WTC11 (cell line): Measurements from ENCODE around the gene WDR64. TPM values are rescaled to one million over a fixed set of nuclear protein-coding genes. Genes with fewer than 3 reads are reported as not detected.
A peak's percentile ranks its signal among the peaks of the same experiment; 100 is the strongest.

Source experiments
- ATAC-seq: fragments of 200-7000 bp; cut with Tn5 transposase; 2 replicates; pipeline ENCODE4 v1.10.0; 2021; ENCODE audit warnings: mild to moderate bottlenecking, moderate library complexity
- CTCF ChIA-PET: fragments of 300-600 bp; sonication (Branson Sonifier 250); formaldehyde crosslinking; loops from one replicate; lab custom pipeline; 2021; ENCODE audit warnings: antibody characterized with exemption; lab: Charles Lee
- POLR2A ChIA-PET: fragments of 350-600 bp; sonication (Branson Sonifier 250); formaldehyde crosslinking; loops from one replicate; lab custom pipeline; 2021; ENCODE audit warnings: antibody characterized with exemption; lab: Charles Lee
- DNase-seq: peaks from one replicate; pipeline ENCODE4 v3.0.0; 2021; ENCODE audit warnings: low spot score
- H3K27ac Mint-ChIP-seq: 2 replicates; pipeline ENCODE4 v1.8.0; 2021; ENCODE audit warnings: mixed read lengths
- H3K27me3 Mint-ChIP-seq: 2 replicates; pipeline ENCODE4 v1.8.0; 2021; ENCODE audit warnings: low read depth, mild to moderate bottlenecking, moderate library complexity, mixed read lengths
- H3K36me3 Mint-ChIP-seq: 2 replicates; pipeline ENCODE4 v1.8.0; 2021; ENCODE audit warnings: mixed read lengths
- H3K4me1 Mint-ChIP-seq: 2 replicates; pipeline ENCODE4 v1.8.0; 2022; ENCODE audit warnings: mixed read lengths
- H3K4me3 Mint-ChIP-seq: 2 replicates; pipeline ENCODE4 v1.8.0; 2021; ENCODE audit warnings: mild to moderate bottlenecking, moderate library complexity, mixed read lengths
- H3K9me3 Mint-ChIP-seq: 2 replicates; pipeline ENCODE4 v1.8.0; 2021; ENCODE audit warnings: mixed read lengths
- ATF1 ChIP-seq: sonication (generic); formaldehyde crosslinking; IDR thresholded peaks from 2 replicates; pipeline ENCODE4 v1.8.1; 2023; ENCODE audit warnings: mild to moderate bottlenecking, moderate library complexity, missing genetic modification reagents
- CREM ChIP-seq: sonication (generic); formaldehyde crosslinking; IDR thresholded peaks from 2 replicates; pipeline ENCODE4 v1.8.1; 2022; ENCODE audit warnings: mild to moderate bottlenecking, missing genetic modification reagents, moderate library complexity
- GABPB1 ChIP-seq: sonication (generic); formaldehyde crosslinking; IDR thresholded peaks from 2 replicates; pipeline ENCODE4 v1.8.1; 2023; ENCODE audit warnings: mild to moderate bottlenecking, missing genetic modification reagents
- PRRX2 ChIP-seq: fragments of 250-450 bp; sonication (Bioruptor Pico); IDR thresholded peaks from 2 replicates; pipeline ENCODE4 v1.8.0; 2021; ENCODE audit warnings: mild to moderate bottlenecking
- SP1 ChIP-seq: sonication (generic); formaldehyde crosslinking; conservative IDR thresholded peaks from 2 replicates; pipeline ENCODE4 v1.8.1; 2022; ENCODE audit warnings: missing genetic modification reagents
- TEAD1 ChIP-seq: sonication (generic); formaldehyde crosslinking; IDR thresholded peaks from 2 replicates; pipeline ENCODE4 v1.8.0; 2022; ENCODE audit warnings: mild to moderate bottlenecking, missing genetic modification reagents
- TP53 ChIP-seq: sonication (generic); formaldehyde crosslinking; IDR thresholded peaks from 2 replicates; pipeline ENCODE4 v1.8.1; 2023; ENCODE audit warnings: mild to moderate bottlenecking, missing genetic modification reagents
- ZNF121 ChIP-seq: sonication (generic); formaldehyde crosslinking; IDR thresholded peaks from 2 replicates; pipeline ENCODE4 v1.8.0; 2023; ENCODE audit warnings: missing genetic modification reagents
- ZNF232 ChIP-seq: sonication (generic); formaldehyde crosslinking; IDR thresholded peaks from 2 replicates; pipeline ENCODE4 v1.8.0; 2022; ENCODE audit warnings: mild to moderate bottlenecking, missing genetic modification reagents
- ZNF317 ChIP-seq: sonication (generic); formaldehyde crosslinking; IDR thresholded peaks from 2 replicates; pipeline ENCODE4 v1.8.1; 2023; ENCODE audit warnings: low read depth, mild to moderate bottlenecking, moderate library complexity, missing genetic modification reagents, borderline replicate concordance
- ZNF396 ChIP-seq: fragments of 250-450 bp; sonication (Bioruptor Pico); IDR thresholded peaks from 2 replicates; pipeline ENCODE4 v1.8.0; 2021; ENCODE audit warnings: mild to moderate bottlenecking, moderate library complexity, borderline replicate concordance
- ZNF423 ChIP-seq: fragments of 250-450 bp; sonication (Bioruptor Pico); IDR thresholded peaks from 2 replicates; pipeline ENCODE4 v2.1.2; 2022; ENCODE audit warnings: mild to moderate bottlenecking, moderate library complexity
- total RNA-seq: library from RNA; stranded (reverse); gene quantifications from 3 replicates; pipeline ENCODE4 v1.2.3, GENCODE V29; 2021
- TF ChIP-seq, protein P1 (sequence below): sonication (generic); formaldehyde crosslinking; IDR thresholded peaks from 2 replicates; pipeline ENCODE4 v1.8.1; 2023; ENCODE audit warnings: mild to moderate bottlenecking, missing genetic modification reagents, borderline replicate concordance
- TF ChIP-seq, protein P2 (sequence below): fragments of 200-600 bp; IDR thresholded peaks from 2 replicates; pipeline ENCODE4 v1.8.0; 2022; ENCODE audit warnings: antibody characterized with exemption
- TF ChIP-seq, protein P3 (sequence below): sonication (generic); formaldehyde crosslinking; IDR thresholded peaks from 2 replicates; pipeline ENCODE4 v1.8.0; 2022; ENCODE audit warnings: mild to moderate bottlenecking, missing genetic modification reagents
- TF ChIP-seq, protein P4 (sequence below): sonication (generic); formaldehyde crosslinking; IDR thresholded peaks from 2 replicates; pipeline ENCODE4 v1.8.1; 2023; ENCODE audit warnings: mild to moderate bottlenecking, moderate library complexity, missing genetic modification reagents
- TF ChIP-seq, protein P5 (sequence below): sonication (generic); formaldehyde crosslinking; IDR thresholded peaks from 2 replicates; pipeline ENCODE4 v1.8.1; 2022; ENCODE audit warnings: mild to moderate bottlenecking, missing genetic modification reagents, moderate library complexity, borderline replicate concordance
- TF ChIP-seq, protein P6 (sequence below): sonication (generic); formaldehyde crosslinking; conservative IDR thresholded peaks from 2 replicates; pipeline ENCODE4 v1.8.1; 2023; ENCODE audit warnings: mild to moderate bottlenecking, low read depth, missing genetic modification reagents, moderate library complexity

WDR64 gene
- total RNA-seq, 1 experiment from 2014 or later, result not detected

DNA sequence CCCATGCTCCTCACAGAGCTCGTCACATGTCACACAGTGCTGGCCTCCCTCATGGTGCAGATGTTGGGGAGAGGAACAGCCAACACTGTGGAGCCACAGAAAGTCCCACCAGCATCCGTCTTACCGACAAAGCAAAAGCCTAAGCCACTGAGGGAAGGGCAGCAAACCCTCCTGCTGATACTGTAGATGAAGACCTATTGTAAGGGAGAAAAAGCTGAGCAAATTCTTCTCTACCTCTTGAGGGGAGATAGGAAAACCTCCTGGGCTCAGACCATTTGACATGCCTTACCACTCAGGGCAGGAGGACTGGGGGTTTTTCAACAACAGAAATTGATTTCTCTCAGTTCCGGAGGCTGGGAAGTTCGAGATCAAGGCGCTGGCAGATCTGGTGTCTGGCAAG, 95.9 kb downstream of the WDR64 start:
- Mint-ChIP-seq H3K4me3 (no peak overlapping the region), H3K27ac (peak overlapping the region; percentile 78; the same call in 1 of the 2 replicates), H3K4me1 (peaks cover 36% of the 10 kb centered on the region), H3K36me3 (no peaks in the 10 kb centered on the region), H3K27me3 (no peaks in the 10 kb centered on the region), H3K9me3 (no peaks in the 10 kb centered on the region)
- ATAC-seq (peak; percentile 94), DNase-seq (no peak)
- POLR2A ChIA-PET, result no interaction called here
- TF ChIP-seq SP1 (CRISPR knock-in tag), result no peak
- TF ChIP-seq, protein P1, sequence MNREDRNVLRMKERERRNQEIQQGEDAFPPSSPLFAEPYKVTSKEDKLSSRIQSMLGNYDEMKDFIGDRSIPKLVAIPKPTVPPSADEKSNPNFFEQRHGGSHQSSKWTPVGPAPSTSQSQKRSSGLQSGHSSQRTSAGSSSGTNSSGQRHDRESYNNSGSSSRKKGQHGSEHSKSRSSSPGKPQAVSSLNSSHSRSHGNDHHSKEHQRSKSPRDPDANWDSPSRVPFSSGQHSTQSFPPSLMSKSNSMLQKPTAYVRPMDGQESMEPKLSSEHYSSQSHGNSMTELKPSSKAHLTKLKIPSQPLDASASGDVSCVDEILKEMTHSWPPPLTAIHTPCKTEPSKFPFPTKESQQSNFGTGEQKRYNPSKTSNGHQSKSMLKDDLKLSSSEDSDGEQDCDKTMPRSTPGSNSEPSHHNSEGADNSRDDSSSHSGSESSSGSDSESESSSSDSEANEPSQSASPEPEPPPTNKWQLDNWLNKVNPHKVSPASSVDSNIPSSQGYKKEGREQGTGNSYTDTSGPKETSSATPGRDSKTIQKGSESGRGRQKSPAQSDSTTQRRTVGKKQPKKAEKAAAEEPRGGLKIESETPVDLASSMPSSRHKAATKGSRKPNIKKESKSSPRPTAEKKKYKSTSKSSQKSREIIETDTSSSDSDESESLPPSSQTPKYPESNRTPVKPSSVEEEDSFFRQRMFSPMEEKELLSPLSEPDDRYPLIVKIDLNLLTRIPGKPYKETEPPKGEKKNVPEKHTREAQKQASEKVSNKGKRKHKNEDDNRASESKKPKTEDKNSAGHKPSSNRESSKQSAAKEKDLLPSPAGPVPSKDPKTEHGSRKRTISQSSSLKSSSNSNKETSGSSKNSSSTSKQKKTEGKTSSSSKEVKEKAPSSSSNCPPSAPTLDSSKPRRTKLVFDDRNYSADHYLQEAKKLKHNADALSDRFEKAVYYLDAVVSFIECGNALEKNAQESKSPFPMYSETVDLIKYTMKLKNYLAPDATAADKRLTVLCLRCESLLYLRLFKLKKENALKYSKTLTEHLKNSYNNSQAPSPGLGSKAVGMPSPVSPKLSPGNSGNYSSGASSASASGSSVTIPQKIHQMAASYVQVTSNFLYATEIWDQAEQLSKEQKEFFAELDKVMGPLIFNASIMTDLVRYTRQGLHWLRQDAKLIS (CRISPR knock-in tag), result no peak
- no peak for TF ChIP-seq ZNF232 (CRISPR knock-in tag)
- TF ChIP-seq ZNF121, result no peak
- TF ChIP-seq PRRX2 (CRISPR knock-in tag), result no peak
- no peak for TF ChIP-seq TP53 (CRISPR knock-in tag)
- TF ChIP-seq, protein P2, sequence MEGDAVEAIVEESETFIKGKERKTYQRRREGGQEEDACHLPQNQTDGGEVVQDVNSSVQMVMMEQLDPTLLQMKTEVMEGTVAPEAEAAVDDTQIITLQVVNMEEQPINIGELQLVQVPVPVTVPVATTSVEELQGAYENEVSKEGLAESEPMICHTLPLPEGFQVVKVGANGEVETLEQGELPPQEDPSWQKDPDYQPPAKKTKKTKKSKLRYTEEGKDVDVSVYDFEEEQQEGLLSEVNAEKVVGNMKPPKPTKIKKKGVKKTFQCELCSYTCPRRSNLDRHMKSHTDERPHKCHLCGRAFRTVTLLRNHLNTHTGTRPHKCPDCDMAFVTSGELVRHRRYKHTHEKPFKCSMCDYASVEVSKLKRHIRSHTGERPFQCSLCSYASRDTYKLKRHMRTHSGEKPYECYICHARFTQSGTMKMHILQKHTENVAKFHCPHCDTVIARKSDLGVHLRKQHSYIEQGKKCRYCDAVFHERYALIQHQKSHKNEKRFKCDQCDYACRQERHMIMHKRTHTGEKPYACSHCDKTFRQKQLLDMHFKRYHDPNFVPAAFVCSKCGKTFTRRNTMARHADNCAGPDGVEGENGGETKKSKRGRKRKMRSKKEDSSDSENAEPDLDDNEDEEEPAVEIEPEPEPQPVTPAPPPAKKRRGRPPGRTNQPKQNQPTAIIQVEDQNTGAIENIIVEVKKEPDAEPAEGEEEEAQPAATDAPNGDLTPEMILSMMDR, result no peak
- TF ChIP-seq GABPB1, result no peak
- TF ChIP-seq CREM (CRISPR knock-in tag), result no peak
- TF ChIP-seq ZNF317 (CRISPR knock-in tag), result no peak
- no peak for TF ChIP-seq ZNF396 (CRISPR knock-in tag)
- CTCF ChIA-PET, result no interaction called here

DNA sequence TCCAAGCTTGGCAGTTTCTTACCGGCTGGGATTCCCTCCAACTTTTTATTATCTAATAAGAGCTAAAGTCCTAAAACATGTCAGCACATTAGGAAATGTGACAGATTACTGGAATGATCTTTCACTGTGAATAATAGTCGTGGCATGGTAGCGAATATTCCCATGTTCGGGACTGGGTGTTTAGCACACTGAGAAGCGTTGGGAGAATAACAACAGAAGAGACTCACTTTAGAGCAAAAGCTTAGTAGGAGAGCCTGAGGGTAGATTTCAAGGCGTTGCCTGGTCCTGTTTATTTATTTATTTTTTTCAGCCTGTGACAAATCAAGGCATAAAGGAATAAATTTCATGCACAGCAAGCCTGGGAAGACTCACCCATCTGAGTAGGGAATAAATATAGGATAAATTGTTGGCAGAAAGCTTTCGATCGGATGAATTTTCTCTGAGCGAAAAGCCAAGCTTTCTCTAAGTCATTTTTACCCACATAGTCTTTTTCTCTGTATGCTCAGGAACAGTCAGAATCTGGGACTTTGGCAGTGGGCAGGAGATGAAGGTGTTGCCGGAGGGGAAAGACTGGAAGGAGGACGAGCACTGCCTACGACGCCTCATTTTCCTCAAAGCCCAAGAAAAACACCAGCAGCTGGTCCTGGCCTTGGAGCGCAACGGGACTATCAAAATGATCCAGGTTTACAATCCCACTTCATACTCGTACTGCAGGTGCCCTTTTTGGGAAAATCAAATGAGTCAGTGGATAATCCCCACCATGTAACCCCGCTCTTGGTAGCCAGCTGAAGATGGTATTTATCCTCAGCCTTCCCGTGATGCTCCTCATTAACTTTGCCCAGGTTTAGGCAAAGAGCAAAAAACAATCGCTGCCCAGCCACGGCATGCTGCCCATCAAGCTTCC, 97.2 kb downstream of the WDR64 start:
- H3K4me3 Mint-ChIP-seq, result no peak overlapping the region
- ChIA-PET CTCF (interaction anchor here (1.3 kb wide), 1 partner anchor 144 kb away, joined by 8 read pairs; no protein-coding TSS in a partner anchor), POLR2A (no interaction called here)
- H3K27me3 Mint-ChIP-seq, result no peaks in the 10 kb centered on the region
- H3K36me3 Mint-ChIP-seq, result no peaks in the 10 kb centered on the region
- ATAC-seq (no peak), DNase-seq (no peak)
- peaks cover 36% of the 10 kb centered on the region for H3K4me1 Mint-ChIP-seq
- H3K27ac Mint-ChIP-seq, result no peak overlapping the region
- no peaks in the 10 kb centered on the region for H3K9me3 Mint-ChIP-seq
- TF ChIP-seq ATF1 (CRISPR knock-in tag), result no peak
- TF ChIP-seq, protein P3, sequence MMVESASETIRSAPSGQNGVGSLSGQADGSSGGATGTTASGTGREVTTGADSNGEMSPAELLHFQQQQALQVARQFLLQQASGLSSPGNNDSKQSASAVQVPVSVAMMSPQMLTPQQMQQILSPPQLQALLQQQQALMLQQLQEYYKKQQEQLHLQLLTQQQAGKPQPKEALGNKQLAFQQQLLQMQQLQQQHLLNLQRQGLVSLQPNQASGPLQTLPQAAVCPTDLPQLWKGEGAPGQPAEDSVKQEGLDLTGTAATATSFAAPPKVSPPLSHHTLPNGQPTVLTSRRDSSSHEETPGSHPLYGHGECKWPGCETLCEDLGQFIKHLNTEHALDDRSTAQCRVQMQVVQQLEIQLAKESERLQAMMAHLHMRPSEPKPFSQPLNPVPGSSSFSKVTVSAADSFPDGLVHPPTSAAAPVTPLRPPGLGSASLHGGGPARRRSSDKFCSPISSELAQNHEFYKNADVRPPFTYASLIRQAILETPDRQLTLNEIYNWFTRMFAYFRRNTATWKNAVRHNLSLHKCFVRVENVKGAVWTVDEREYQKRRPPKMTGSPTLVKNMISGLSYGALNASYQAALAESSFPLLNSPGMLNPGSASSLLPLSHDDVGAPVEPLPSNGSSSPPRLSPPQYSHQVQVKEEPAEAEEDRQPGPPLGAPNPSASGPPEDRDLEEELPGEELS (CRISPR knock-in tag), result no peak
- TF ChIP-seq, protein P4, sequence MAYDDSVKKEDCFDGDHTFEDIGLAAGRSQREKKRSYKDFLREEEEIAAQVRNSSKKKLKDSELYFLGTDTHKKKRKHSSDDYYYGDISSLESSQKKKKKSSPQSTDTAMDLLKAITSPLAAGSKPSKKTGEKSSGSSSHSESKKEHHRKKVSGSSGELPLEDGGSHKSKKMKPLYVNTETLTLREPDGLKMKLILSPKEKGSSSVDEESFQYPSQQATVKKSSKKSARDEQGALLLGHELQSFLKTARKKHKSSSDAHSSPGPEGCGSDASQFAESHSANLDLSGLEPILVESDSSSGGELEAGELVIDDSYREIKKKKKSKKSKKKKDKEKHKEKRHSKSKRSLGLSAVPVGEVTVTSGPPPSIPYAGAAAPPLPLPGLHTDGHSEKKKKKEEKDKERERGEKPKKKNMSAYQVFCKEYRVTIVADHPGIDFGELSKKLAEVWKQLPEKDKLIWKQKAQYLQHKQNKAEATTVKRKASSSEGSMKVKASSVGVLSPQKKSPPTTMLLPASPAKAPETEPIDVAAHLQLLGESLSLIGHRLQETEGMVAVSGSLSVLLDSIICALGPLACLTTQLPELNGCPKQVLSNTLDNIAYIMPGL (CRISPR knock-in tag), result no peak
- TF ChIP-seq, protein P2, result no peak
- TF ChIP-seq ZNF423 (CRISPR knock-in tag), result no peak
- TF ChIP-seq TEAD1 (CRISPR knock-in tag), result no peak
- TF ChIP-seq, protein P5, sequence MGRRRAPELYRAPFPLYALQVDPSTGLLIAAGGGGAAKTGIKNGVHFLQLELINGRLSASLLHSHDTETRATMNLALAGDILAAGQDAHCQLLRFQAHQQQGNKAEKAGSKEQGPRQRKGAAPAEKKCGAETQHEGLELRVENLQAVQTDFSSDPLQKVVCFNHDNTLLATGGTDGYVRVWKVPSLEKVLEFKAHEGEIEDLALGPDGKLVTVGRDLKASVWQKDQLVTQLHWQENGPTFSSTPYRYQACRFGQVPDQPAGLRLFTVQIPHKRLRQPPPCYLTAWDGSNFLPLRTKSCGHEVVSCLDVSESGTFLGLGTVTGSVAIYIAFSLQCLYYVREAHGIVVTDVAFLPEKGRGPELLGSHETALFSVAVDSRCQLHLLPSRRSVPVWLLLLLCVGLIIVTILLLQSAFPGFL, result no peak
- TF ChIP-seq, protein P6, sequence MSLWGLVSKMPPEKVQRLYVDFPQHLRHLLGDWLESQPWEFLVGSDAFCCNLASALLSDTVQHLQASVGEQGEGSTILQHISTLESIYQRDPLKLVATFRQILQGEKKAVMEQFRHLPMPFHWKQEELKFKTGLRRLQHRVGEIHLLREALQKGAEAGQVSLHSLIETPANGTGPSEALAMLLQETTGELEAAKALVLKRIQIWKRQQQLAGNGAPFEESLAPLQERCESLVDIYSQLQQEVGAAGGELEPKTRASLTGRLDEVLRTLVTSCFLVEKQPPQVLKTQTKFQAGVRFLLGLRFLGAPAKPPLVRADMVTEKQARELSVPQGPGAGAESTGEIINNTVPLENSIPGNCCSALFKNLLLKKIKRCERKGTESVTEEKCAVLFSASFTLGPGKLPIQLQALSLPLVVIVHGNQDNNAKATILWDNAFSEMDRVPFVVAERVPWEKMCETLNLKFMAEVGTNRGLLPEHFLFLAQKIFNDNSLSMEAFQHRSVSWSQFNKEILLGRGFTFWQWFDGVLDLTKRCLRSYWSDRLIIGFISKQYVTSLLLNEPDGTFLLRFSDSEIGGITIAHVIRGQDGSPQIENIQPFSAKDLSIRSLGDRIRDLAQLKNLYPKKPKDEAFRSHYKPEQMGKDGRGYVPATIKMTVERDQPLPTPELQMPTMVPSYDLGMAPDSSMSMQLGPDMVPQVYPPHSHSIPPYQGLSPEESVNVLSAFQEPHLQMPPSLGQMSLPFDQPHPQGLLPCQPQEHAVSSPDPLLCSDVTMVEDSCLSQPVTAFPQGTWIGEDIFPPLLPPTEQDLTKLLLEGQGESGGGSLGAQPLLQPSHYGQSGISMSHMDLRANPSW, result no peak
